Medulla oblongata (tissue), 1 donor: ENCODE measurements around the gene FILIP1L.
"Not testable (repeated sequence)": the region's sequence is repeated elsewhere in the genome, so short reads cannot be mapped to it uniquely, and the experiment has no call there.

Experiments
- DNase-seq: peaks from one replicate; pipeline ENCODE4 v3.0.0-alpha.2; 2015; ENCODE audit errors: extremely low spot score

The FILIP1L gene

DNA sequence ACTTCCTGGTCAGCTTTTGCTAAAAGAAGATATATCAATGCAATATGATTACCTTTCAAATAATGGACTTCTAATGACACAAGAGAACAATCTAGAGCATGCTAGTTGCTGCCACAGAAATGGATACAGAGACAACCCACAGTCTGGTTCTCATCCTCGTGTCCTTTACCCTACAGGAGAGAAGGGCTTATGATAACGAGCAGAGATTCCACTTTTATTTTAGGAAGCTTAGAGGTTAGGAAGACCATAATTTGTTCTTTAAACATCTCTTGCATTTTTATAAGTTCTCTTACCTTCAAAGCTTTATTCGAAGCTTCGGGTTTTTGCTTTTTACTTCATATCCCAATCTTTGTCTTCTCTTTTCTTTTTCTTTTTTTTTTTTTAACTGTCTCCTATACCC, 39.1 kb downstream of the FILIP1L start:
- no peak for DNase-seq

DNA sequence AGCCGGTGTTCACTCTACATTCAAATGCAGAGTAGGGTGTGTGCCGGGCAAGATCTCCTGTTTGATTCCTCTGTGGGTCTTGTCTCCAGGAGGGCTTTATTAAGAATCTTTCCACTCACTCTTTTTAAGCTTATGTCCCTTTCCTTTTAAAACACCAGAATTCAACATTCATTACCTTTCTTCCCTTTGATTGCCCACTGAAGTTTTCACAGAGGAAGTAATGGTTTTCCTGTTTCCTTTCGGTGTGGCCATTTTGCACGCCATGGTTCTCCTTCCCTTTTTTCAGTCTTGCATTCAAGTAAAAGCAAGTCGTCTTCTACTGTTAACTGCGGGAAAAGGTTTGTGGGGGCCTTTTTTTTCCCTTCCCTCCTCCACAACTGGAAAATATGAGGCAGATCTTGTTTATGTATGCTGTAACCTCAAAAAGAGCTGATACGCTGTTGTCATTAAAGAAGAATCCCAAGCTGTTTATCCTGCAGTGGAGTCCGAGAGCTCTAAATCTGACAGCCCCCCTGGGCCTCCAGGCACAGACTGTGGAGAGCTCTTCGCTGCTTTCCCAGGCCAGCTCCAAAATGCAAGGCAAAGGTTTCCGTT, 40.5 kb downstream of the FILIP1L start:
- DNase-seq = peak; percentile 65

DNA sequence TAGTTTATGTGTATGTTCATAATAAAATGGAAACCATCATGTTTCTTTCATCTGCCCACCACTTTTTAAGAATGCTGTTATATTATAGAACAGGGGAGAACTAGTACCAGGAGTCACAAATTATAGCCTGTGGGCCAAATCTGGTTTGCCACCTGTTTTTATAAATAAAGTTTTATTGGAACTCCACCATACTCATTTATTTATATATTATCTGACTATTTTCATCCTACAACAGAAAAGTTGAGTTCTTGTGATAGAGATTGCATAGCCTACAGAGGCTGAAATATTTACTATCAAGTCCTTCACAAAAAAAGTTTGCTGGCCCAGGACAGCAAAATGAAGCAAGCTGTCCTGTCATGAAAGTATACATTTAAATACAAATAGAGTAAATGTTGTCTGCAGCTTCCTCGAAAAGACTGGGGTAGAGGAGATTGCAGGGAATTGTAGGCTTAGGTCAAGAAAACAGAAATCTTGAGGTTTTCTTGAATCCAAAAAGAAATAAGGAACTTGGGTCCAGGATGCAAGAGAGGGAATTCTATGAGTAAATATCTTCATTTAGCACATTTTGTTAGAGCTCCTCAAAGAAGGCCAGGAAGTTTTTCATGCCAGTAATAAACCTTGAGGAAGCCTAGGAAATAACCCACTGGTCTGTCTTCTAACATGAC, 41.1 kb downstream of the FILIP1L start:
- DNase-seq = no peak

DNA sequence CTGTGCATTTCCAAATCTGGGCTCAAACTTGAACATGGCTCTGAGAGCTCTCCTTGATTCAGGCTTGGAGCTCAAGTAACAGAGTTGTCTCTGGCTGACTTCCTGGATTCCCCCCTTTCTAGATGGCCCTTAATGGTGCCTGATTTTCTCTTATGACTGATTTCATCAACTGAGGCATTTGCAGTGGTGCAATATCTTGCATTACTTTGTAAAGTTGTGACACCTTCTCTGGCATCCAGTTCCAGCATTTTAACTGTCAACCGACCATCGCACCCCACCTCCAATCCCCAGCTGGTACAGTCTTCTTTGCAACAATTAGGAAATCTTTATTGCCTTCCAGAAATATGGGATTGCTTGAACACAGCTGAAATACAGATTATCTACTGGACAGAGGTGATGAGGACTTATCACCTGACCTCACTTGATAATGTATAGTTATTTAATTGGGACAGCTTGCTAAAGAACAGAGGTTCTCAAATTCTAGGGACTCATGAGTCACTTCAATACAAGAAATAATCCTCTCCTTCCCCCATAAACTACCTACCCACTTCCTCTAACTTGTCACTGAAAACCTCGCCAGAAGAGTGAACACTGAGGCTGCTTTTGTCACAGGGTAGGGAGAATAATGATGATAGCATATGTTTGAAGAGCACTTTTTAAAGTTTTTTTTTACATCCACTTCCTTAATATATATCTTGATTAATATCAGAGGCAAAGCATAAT, 41.8 kb downstream of the FILIP1L start:
- DNase-seq = no peak

DNA sequence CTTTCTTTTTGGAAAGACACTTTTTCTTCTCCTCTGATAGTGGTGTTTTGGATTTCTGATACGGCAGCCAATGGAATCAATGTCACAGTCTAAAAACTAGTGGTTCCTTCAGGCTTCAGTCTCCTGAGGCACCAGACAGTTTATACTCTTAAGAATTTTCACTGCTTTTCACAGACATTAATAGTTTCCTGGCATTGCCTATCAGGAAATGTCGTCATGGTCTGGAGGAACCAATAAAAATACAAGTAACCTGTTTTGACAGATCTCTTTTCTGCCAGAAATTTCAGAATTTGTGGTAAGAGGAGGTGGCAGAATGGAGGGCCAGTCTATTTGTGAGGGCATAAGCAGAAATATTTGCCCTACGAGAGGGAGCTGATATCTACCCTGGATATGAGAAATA, 44.8 kb downstream of the FILIP1L start:
- no peak for DNase-seq

DNA sequence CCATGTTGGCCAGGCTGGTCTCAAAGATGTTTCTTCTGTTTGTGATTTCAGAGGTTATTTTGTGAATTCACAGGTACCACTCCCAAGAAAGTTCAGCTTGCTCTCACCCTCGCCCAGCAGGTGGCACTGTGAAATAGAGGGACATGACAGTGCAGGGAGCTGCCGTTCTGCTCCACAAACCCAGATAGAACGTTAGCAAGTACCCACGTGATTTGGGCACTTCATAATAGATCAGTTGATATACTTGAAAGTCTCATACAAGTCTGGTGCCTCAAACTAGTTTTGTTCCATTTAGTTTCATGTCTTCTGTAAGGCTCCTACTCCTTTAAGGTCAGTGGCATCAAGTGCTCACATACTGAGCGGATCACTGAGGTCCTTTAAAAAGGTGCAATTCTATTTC, 45.5 kb downstream of the FILIP1L start:
- peak; percentile 87 for DNase-seq

DNA sequence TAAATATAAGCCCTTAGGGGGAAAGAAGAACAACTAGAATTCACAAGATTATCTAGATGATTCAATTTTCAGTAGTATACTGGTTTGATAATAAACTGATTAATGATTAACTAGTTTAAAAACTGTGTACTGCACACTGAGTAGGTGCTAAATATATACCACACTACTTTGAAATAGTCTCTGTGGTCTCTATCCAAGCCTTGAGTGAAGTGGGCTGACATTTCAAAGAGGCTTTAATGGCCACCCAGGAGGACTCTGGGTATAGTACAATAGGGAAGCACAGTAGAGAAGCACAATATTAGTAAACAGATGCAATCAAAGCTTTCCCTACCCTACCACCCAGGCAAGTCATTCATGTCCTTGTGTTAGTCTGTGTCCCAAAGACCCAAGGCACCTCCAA, 46.7 kb downstream of the FILIP1L start:
- no peak for DNase-seq

DNA sequence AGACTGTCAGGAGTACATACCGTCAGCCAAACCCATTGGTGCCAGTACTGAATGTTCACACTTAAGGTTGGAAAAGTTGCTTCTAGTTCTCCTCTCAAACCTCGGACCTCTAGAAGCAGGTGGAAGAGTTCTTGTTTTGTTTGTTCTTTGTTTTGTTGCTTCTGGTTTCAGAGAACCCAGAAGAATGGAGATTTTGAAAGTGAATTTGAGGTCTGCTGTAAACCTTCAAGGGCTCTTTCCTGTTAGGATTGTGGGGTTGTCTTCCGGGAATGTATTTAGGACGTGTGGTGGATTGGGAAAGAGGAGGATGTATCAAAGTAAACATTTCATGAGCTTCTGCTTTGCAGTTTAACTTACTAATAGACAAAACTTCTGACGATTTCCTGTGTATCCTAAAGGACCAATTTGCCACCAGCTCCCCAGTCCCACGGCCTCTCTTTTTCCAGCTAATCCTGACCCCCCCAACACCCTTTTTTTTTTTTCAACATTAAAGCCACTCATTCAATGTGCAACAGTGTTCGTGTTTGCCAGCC, 50.3 kb downstream of the FILIP1L start:
- no peak for DNase-seq

DNA sequence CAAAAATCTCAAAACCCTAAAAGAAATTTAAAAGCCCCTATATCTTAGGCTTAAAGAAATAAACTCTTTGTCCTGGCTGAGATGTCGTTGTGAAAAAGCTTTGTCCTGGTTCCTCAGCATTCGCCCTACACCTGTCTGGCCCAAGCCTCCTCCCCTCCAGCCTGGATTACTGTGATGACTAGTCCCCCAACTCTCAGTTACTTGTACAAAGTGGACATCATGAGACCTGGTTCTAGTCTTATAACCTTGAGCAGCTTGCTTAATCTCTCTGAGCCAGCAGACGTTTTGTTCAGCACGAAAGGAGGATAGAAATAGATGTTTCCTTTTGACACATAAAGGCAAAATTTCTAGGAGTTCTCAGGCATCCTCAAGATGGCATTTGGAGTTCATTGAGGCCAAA, 51.6 kb downstream of the FILIP1L start:
- no peak for DNase-seq

DNA sequence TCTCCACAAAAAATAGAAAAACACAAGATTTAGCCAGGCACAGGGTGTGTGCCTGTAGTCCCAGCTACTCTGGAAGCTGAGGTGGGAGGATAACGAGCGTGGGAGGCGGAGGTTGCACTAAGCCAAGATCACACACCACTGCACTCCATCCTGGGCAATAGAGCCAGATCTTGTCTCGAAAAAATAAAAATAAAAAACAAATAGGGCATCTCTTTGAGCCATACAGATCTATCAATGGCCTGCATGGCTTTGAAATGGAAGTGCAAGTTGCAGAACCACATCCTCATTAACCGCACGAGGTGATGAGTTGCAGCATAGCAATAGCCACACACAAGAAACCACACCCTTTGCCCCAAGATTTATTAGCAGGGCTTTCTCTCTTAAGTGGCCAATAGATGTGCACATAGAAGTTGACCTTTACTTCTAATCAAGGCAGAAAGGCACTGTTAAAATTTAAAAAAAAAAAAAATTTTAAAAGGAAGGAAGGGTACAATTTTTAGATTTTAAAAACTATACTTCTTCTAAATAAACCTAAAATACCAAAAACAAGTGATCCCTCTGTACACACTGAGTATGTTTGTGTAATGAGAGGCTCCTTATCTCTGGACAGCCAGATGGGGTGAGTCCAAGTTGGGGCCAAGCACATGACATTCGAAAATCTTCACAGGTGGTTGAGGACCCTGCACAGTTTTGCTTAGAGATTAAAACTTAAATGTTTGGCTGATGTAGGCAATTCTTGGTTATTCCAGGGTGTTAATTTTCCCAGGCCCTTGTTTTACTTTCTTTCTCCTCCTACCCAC, 53.4 kb downstream of the FILIP1L start:
- no peak for DNase-seq

DNA sequence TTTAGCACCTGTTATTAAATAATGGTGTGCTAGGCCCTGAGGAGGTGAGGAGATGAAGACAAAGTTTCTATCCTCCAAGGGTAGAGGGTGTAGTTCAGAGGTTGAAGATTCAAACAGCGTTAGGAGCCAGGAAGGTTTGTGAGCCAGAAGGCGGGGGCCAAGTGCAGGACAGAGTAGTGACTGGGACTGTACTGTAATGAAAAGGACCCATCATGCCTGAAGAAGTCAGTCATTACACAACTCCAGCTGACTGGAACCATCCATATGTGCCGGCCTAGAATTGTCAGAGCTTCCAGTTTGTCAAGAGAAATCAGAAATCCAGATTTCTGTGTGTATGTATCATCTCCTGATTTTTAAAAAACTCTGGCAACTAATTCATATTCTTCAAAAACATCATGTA, 54.8 kb downstream of the FILIP1L start:
- DNase-seq = no peak

DNA sequence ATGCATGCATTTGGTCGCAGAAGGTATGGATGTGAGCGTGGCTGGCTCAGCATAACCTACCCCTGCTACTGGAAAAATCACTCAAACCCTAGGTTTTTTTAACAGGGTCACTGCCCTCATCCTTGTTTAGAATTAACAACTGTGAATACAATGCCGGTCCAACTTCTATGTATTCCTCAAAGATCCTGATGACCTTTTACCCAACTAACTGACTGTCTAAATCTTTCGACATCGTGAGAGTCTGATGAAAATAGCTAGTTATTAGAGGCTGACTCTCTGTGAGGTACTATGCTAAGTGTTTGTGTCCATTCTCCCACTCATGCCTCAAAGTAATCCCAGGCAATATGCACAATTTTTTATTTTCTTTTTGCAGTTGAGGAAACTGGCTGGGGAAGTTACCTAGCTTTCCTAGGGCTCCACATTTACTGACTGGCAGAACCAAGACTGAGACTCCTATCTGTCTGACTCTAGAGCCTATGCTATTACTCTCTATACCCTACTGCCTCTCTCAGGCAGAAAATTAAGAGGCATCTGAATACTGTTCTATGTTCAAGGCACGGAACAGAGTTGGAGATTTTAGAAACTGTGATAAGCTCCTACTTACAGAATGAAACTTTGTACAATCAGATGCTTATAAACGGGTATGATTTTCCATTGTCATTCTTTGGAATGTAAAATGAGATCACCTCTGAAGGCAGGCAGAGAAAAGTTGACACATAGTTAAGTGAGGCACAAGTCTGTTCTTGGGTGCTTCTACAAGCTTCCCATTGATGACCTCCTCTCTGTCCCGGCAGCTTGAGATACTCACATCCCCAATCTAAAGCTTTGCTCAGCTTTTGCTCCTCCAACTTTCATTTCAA, 56.4 kb downstream of the FILIP1L start:
- DNase-seq = no peak

DNA sequence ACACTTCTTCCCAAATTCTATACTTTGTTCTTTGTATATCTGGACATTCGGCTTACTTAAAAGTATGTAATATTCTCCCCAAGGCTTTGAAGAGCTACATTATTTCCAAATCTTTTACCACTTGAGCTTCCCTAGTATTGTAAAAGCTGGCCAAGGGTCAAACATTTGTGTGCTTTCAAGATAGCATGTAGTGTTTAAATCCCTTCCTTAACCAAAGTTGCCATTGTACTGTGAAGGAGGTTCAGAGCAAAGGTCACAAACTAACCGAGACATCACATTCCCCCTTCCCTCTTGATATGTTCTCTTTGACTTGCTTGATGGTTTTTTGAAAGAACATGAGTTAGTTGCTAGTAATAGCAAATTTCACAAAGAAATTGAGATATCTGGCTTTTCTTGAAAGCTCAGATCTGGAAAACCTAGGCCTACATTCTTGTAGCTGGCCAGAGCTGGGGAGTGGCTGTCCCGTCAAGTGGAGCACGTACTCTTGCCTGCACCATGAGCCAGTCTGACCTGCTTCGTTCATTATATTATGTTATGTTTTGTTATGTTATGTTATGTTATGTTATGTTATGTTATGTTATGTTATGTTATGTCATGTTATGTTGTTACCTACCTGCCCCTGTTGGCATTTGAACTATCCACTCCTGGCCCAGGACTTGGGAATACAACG, 60.2 kb downstream of the FILIP1L start:
- DNase-seq = no peak

DNA sequence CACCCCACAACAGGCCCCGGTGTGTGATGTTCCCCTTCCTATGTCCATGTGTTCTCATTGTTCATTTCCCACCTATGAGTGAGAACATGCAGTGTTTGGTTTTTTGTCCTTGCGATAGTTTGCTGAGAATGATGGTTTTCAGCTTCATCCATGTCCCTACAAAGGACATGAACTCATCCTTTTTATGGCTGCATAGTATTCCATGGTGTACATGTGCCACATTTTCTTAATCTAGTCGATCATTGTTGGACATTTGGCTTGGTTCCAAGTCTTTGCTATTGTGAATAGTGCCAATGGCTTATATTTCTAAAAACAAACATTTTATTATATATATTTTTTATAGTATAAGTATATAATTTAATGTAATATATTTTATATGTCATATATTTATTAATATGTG, 62.8 kb downstream of the FILIP1L start:
- not testable (repeated sequence) for DNase-seq

DNA sequence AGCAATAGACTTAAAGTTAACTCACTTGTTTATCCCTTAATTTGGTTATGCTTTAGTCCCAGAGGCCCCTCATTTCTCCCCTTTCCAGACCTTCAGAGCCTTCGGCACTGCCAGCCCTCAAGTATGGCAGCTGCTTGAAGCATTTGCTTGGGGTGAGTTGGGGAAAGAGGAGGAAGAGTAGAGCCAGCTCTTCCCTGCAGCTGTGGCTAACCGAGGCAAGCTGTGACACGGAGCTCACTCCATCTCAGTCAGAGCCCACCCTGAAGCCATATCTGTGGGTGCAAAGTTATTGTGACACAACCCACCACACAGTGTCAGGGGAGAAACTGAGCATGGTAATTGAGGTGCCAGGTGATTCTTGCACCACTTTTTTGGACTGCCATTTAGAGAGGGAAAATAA, 66.1 kb downstream of the FILIP1L start:
- DNase-seq = no peak

DNA sequence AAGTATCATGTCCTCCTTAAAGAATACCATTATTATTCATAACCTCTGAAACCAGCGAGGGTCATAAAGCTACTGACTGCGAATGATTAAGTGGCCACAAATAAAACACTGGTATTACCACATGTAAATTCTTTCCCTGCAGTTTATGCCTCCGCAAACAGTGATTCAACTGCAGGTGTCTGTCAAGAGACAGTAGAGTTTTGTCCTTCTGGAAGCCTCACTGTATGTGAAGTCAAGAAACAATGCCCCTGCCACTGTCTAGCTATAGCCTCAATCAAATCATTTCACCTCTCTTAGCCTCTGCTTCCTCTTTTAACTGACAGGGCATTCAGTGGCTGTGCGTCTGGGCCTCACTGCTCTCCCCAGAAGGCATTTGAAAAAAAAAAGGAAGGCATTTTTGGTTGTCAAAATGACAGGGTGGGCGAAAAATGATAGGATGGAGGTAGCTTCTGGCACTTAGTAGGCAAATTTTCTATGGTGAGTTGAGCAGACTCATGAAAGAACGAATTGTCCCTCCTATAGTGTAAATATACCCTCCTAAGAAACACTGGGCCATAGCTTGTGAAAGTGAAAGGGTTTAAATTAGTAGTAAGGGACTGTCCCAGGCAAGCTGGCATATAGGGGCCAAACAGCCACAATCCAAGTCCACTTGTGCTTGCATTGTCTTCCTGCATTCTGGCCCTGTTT, 66.7 kb downstream of the FILIP1L start:
- DNase-seq = peak; percentile 54

DNA sequence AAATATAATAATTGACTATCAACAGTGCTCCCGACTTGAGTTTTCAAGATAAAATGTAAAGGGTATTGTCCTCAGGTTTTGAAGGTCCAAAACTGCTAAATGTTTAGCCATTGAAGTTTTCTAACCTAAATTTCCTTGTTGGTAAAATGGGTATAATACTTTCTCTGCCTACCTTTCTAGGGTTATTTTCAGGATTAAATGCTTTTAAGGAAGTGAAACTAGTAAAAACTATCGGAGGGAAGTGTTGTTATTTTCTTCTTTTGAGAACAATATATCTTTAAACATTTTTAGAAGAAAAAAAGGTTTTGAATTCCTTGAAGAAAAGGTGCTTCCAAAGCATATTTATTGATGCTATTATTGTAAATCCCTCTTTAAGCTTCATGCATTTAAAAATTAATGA, 67.3 kb downstream of the FILIP1L start:
- no peak for DNase-seq

DNA sequence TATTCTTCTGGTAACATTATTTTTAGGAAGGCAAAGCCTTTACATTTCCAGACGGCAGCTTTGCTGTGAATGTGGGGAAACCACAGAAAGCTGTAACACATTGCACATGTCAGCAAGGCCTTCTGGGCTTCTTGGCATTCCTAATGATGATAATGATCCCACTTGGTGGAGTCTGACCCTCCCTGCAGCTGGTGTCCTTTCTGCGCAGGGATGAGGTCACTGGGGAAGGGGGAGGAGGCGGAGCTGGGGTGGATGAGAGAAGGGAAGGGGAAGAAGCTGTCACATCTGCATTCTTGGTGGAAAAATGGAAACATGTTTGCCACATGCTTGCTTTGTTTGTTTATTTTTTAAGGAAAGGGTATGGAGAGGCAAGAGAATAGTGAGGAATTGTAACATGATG, 68.6 kb downstream of the FILIP1L start:
- peak; percentile 32 for DNase-seq

DNA sequence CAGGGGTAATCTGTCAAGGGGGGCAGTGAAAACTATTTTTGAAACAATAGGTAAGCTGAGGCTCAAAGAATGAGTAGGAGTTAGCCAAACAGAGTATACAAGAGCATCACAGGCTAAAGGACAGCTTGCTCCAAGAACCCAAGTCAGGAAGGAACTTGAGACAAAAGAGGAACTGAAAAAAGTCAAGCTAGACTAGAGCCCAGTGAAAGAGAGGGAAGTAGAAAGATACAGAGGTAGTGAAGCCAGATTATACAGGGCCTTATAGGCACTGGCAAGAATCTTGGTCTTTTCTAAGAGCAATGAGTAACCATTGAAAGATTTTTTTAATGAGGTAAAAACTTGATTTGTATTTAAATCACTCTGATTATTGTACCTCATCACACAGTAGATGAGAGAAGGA, 69.9 kb downstream of the FILIP1L start:
- DNase-seq = peak; percentile 77

DNA sequence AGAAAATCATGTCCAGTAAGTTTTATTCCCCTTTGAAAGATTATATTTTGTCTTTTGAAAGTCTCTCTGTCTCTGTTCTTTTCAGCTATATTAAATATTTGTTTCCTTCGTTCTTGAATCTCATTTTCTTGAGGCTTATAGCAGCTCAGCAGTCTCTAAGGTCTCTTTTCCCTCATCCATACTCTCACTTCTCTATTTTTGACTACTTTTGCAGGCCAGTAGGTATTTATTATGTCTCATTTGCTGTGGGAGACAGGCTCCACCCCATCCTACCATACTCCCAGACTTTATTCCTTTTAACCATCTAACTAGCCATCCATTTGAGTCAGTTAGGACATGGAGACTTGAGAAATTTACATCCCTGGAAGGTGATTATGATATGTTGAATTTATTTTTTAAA, 71.0 kb downstream of the FILIP1L start:
- DNase-seq = no peak
